Measurements from ENCODE around the gene LEO1.

GRCh38 chr15:51971375-51972133 is at the start of gene LEO1:
- TF ChIP-seq POLR2A (IDR thresholded peaks at IDR 0.05) (peak in 1 of 2 donors; percentile 46), CTCF (IDR thresholded peaks at IDR 0.05) (peak in 4 of 5 experiments; percentile 23 to 64 (median 29)), EP300 (IDR thresholded peaks at IDR 0.05) (peak in 1 of 2 donors; percentile 94)

All from tibial nerve (tissue), 4 donors.